Stimulated activated CD8-positive, alpha-beta memory T cell treated with anti-CD3 and anti-CD28 coated beads, Interleukin-4, amount 100 ng/mL, for 24 hours (primary cell): ENCODE results near the gene CBY2.
"Not testable (repeated sequence)": the region's sequence is repeated elsewhere in the genome, so short reads cannot be mapped to it uniquely, and the experiment has no call there.

Experiments
- DNase-seq: peaks from one replicate; pipeline ENCODE4 v3.0.0-alpha.2; 2020; ENCODE audit warnings: low read depth

CBY2 gene, protein sequence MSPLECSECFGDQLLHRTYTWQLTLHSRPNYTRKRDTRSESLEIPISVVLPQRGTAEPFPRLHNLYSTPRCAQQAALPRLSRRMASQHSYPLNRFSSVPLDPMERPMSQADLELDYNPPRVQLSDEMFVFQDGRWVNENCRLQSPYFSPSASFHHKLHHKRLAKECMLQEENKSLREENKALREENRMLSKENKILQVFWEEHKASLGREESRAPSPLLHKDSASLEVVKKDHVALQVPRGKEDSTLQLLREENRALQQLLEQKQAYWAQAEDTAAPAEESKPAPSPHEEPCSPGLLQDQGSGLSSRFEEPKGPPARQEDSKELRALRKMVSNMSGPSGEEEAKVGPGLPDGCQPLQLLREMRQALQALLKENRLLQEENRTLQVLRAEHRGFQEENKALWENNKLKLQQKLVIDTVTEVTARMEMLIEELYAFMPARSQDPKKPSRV

DNA sequence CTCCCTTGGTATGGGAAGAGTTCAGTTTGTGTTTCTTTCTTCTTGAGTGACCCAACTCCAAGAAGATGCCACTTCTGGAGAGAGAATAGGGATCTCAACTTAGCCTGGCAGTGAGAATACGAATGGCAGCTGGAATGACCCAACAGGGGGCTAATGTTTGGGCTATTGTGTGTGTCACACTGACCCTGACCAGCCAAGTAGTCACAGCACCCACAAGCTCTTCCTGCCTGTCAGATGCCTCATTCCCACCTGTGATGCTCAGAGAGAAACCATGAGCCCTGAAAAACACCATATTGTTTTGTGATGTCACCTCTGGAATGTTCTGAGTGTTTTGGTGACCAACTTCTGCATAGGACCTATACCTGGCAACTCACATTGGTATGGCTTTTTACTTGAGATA lies at the start of gene CBY2:
Gene CBY2 (plus strand): TSS at position 233 of the 400 bp plus-strand sequence. CDS start 71 bp downstream, at position 304.
- DNase-seq, result no peak

DNA sequence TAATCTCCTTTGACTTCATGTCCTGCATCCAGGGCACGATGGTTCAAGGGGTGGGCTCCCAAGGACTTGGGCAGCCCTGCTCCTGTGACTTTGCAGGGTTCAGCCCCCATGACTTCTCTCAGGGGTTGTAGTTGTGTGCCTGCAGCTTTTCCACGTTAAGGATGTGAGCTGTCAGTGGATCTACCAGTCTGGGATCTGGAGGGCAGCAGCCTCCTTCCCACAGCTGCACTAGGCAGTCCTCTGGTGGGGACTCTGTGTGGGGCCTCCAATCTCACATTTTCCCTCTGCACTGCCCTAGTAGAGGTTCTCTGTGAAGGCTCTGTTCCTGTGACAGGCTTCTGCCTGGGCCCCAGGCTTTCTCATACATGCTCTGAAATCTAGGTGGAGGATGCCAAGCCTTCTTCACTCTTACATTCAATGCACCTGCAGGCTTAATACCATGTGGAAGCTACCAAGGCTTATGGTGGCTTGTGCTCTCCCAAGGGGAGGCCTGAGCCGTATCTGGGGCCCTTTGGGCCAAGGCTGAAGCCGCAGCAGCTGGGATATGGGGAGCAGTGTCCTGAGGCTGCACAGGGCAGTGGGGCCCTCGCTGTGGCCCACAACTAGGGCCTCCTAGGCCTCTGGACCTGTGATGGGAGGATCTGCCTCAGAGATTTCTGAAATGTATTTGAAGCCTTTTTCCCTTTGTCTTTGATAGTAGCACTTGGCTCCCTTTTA lies 47.3 kb upstream of the CBY2 start:
- DNase-seq, result no peak

DNA sequence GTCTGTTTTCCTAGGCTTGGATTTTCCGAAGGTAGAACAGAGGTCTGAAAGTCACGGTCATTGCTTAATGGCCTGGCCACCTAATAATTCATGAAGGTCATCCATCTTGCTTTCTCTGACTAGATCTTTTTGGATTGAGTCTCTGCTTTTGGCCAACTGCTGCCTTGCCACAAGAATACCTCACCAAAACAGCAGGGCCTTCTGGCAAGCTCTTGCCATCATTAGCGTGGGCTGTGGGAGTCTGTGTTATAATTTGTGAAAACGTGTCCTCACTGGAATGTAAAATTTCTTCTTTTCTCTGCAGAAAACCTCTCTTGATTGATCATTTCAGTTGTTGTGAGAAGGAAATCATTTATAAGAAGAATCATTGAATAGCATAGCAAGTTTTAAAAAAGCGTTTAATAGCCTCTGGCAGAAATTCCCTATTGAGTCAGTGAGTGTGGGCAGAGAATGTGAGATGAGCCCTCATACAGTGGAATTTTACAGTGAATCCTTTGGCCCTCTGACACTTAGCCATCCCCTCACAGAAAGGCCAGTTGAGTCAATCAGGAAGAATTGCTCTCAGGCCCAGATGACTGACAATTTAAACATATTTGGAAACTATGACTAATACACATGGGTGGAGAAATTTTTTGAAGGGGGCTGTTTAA lies 43.4 kb upstream of the CBY2 start:
- no peak for DNase-seq

DNA sequence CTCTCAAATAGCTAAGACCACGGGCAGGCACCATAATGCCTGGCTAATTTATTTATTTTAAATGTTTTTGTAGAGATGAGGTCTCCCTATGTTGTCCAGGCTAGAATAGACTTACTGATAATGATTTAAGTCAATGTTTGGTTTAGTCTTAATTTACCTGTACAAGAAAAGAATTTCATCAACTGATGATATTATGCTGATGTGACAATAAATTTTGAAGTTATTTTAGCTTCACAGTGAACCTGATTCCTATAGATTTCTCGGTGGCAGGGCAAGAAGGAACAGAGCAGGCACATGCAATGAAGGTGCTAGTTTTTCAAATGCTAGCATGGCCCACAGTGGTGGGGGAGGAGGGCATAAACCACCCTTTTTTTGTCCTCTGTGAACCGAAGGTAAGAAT lies 42.6 kb upstream of the CBY2 start:
- DNase-seq, result no peak

DNA sequence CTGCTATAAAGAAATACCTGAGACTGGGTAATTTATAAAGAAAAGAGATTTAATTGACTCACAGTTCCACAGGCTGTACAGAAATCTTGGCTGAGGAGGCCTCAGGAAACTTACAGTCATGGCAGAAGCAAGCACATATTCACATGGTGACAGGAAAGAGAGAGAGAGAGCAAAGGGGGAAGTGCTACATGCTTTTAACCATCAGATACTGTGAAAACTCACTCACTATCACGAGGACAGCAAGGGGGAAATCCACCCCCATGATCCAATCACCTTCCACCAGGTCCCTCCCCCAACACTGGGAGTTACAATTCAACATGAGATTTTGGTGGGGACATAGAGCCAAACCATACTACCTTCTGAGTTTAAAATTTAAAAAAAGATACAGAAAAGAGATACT lies 41.7 kb upstream of the CBY2 start:
- DNase-seq, result not testable (repeated sequence)

DNA sequence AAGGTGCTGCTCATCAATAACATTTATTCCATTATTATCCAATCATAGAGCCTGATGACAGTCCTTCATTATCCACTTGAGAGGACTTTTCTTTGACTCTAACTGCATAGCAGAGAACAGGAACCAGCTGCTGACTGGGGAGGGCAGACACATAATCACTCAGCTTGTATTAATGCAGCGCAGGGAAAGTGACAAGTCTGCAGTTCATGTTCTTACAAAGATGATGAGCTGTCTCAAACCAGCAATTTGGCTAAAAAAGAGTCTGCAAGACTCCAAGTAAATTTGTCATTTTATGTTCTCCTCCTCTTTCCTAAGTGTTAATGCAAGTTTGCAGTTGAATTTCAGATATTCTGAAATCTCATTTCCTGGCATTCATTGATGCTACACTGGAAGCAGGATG lies 40.0 kb upstream of the CBY2 start:
- no peak for DNase-seq

DNA sequence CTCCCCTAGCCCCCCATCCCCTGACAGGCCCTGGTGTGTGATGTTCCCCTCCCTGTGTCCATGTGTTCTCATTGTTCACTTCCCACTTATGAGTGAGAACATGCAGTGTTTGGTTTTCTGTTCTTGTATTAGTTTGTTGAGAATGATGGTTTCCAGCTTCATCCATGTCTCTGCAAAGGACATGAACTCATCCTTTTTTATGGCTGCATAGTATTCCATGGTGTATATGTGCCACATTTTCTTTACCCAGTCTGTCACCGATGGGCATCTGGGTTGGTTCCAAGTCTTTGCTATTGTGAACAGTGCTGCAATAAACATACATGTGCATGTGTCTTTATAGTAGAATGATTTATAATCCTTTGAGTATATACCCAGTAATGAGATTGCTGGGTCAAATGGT lies 39.2 kb upstream of the CBY2 start:
- not testable (repeated sequence) for DNase-seq

DNA sequence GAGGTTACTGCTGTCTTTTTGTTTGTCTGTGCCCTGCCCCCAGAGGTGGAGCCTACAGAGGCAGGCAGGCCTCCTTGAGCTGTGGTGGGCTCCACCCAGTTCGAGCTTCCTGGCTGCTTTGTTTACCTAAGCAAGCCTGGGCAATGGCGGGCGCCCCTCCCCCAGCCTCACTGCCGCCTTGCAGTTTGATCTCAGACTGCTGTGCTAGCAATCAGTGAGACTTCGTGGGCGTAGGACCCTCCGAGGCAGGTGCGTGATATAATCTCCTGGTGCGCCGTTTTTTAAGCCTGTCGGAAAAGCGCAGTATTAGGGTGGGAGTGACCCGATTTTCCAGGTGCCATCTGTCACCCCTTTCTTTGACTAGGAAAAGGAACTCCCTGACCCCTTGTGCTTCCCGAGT lies 32.5 kb upstream of the CBY2 start:
- DNase-seq, result not testable (repeated sequence)

DNA sequence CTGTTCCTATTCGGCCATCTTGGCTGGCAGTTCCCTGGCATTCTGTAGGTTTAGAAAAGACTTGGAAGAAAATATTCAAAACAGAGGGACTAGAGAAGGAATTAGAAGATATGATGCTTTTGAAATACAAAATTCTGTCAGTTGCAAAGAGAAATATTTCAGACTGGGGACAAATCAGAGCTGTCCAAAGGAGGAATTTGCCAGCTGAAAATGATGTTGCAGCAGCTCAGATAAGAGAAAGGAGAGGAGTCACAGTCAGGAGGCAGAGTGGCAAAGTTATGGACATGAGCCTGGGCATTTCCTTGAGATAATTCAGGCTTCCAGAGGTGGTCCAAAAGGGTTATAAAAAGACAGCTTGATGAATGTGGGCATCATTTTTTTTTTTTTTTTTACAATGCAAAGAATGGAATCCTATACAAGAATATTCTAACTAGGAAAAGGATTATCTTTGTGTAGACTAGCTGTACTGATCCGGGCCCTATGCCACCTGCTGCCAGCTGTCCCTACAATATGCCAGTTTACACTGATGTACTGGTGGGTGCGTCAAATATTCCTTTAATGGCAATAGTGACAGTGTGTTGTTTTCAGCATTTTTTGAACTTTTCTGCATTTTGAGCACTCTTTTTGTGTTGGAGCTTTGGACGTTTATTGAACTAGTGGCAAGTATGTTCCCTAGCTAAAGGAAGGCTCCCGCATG lies 31.8 kb upstream of the CBY2 start:
- DNase-seq, result no peak

DNA sequence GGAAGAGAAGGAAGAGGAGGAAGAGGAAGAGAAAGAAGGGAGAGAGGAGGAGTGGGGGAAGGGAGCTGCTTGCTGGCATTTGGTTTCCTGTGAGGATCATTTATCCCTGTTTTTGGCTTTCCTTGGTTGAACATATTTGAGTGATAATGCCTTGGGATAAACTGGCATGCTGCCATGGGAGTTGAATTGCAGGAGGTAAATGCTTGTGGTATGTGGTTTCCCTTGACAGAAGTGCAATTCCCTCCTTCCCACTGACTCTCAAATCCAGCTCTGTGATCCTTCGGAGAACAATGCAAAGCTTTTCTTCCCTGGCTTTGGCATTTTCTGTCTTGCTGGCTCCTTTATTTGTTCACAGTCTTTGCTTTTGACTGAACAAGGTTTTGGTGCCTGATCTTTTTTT lies 27.2 kb upstream of the CBY2 start:
- no peak for DNase-seq

DNA sequence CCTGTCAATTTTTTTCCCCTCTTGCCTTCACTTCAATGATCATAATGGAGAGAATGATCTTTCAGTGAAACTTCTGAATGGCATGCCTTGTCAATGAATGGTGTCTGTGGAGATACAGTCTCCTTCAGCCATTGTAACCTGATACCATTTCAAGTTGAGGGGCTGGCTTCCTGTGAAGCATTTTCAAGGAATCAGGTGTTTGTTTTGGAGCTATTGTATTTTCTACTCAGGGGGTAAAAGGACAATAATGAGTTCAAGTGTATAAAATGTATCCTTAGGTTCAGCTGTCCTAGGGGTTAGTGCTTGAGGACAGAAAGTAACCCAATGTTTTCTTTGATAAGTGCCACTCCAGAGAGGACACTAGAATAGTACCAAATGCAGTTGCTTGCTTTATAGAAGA lies 23.8 kb upstream of the CBY2 start:
- no peak for DNase-seq

DNA sequence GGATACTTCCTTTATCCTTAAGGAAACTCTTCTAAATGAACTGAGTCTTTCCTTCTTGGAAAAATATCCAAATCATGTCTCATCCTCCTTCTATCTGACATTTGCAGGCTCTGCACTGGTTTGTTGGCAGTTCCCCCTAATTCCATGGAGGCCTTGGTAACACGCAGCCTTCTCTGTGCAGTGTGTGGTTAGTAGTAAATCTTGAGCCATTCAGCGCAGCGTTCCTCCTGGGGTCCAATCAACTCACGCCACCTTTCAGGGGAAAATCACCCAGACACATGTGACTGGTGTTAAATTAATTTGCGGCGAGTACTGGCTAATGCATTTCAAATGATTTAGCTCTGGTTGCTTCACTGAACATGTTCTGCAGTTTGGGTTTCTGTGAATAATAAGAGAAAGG lies 21.0 kb upstream of the CBY2 start:
- no peak for DNase-seq

DNA sequence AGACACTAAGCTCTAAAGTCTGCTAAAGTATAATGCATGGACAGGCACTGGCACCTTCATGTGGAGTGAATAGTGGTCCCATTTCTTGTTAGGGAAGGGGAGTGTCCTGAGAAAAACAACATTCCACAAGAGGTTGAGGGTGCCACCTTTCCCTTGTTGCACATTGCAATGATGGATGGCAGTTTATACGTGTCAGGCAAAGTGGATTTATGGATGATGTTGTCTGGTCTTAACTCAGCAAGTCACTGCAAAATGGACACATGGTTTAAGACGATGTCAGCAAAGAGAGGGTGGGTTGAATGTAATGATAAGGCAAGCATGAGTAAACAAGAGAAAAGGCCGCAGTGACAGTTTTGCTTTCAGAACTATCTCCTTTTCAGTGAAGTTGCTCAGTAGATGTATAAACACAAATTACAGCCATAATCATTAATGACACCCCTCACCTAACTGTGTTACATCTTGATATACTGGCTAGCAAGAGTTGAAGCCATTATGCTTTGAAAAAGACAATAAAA lies 19.6 kb upstream of the CBY2 start:
- no peak for DNase-seq

DNA sequence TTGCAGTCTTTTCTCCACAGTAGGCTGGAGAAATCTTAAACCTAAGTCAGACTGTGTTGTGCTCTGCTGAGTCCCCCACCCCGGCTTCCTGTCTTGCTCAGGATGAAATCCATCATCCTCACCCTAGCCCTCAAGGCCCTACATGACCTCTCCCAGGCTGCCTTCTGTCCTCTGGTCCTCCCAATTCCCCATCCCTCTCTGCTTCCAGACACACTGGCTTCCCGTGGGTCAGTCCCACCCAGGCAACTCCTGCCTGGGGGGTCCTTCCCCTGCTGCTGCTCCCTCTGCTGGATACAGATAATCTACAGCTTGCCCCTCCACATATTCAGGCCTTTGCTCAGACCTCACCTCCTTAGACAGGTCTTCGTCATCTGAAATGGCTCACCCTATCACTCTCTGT lies 18.4 kb upstream of the CBY2 start:
- DNase-seq, result no peak

DNA sequence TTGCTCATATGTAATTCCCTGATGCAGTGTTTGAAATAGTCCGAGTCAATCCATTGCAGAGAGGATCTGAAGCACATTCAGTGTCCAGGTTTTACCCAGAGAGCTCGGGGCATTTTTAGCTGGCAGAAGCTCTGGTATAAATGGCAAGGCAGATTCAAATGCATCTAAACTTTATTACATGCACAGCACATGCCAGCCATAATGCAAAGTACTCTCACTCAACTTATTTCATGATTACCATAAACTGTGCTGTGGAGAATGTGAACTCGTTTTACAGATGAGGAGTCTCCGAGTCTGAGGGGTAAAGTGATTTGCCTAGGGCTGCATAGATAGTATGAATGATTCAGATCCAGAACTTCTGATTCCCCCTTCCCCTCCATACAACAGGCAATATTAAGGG lies 13.5 kb upstream of the CBY2 start:
- no peak for DNase-seq

DNA sequence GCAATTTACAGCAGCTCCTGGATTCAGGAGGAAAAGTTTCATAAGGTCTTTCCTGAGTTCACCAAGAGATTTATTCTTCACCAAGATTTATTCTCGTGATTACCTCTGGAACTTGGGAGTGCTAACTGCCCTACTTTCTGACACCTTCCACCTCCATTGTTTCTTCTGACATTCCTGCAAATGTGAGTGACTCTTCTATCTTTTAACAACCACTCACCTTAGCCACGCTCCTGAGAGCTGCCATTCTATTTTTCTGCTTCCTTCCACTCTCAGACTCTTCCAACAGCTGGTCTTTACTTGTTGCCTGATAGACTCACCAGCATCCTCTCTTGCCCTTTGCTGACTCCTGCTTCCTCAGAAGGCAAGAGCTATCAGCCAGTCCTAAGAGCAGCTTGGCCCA lies 11.5 kb upstream of the CBY2 start:
- DNase-seq, result no peak

DNA sequence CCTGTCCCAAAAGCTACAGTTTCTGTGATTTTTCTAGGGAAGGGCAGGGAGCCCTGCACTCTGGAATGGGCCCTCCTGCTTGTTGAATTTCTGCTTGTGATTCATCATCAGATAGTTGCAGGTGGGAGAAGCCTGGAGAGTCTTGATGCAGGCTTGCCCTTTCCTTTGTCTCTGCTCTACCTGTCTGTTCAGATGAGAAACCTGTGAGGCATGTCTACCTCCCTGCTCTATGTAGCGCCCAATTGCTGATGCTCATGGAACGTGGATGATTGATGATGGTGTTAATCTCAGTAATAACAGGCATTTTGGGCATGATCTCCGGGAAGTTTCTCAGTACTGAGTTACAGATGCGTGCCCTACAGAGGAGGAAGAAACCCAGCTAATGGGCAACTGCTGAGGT lies 10.9 kb upstream of the CBY2 start:
- no peak for DNase-seq

DNA sequence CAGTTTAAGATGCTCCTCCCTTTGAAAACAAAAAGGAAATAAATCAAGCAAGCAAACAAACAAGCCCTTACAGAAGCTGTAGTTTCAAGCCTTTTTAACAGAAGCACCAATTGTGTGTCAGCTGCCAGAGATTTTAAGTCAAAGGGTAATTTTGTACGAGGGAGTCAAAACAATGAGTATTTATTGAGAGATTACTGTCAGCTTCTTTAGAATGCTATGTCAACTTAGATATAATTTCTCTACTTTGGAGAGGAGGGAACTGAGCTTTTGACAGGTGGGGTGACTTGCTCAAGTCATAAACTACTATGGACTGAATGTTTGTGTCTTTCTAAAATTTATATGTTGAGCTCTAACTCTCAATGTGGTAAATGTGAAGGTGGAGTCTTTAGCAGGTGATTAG lies 10.5 kb upstream of the CBY2 start:
- no peak for DNase-seq

DNA sequence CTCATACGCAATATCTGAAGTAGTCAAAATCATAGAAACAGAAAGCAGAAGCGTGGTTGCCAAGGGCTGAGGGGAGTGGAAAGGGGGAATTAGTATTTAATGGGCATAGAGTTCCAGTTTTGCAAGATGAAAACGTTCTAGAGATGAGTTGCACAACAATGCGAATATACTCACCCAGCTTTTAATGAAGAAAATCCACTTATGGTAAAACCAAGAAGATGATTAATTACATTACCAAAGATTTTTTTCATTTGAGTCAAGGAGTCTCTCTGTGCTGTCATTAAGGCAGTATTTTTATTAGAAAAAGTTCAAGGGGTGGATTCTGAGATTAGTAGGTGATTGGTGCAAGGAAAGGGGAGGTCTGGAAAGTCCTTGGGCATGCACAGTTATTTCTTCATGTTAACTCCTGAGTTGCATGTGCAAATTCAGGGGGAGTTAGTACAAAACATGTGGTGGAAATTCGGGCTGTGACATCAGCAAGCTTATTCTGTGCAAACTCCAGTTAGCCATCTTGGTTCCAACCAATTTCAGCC lies 6.9 kb upstream of the CBY2 start:
- no peak for DNase-seq

DNA sequence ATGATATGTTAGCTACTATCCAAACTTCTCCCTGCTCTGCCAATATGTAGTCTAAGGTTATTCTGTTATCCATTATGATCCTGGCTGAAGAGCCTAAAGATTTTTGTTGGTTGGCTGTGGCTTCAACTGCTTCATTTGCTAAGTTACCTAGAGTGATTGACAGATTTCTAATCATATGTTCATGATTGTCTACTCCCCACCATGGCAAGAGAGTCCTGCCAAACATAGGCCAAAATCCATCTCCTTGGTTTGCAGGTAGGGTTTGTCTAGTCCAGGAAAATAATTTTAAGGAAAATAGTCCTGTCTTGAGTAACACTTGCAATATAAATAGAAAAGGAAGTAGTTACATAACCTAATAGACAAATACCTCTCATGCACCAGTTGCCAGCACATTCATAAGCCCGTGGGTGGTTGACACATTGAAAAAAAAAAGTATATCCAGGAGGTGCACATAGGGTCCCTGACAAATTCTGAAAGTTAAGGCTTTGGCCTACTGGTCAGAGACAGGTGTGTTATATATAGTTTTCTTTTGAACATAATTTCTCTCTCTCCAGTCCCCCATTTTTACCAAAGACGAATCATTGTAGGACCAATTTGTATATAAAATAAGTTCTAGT lies 5.4 kb upstream of the CBY2 start:
- DNase-seq, result no peak
